Measurements from ENCODE around the gene SFT2D1.

Gene SFT2D1

DNA sequence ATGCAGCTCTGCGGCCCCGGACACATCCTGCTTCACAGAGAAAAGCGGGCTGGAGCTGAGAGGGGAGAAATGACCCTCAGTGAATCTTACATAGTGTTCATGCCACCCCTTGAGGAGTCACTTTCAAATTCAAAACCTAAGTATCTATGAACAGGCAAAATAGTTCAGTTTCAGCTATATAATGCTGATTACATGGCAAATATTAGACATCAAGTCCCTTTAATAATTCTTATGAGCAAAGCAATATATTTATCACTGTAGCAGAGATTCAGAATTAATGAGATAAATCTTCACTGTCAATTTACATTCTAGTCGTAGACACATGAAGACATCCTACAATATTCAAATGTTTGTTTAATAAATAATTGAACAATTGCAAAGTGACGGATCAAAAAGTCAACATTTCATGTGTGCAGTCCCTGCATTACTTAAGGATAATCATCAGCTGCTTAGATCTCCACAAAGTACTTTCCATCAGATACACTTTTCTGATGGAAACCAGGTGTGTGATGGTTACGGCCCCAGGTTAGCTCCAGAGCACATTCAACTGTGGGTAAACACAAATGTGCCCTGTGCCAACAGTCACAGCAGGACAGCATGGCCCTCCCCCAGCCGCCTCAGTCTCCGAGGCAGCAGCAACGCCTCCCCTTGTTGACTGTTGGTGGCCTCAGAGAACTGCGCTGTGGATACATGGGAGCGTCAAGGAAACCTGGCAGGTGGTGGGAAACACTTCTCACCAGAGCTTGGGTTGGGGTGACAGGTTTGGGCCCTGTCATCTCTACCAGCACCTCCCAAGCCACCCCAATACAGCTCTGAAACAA lies 33.4 kb downstream of the SFT2D1 start:
- TF ChIP-seq POLR2AphosphoS5 (IDR thresholded peaks at IDR 0.05; ENCODE audit: borderline replicate concordance, low read depth, low read length) (no peak), EZH2 (IDR thresholded peaks at IDR 0.05) (no peak), FOXP2 (optimal IDR thresholded peaks at IDR 0.05; ENCODE audit: control extremely low read depth, extremely low read length, insufficient read depth) (no peak)
- no peak for DNase-seq (ENCODE audit: low read depth, low spot score)
- Histone ChIP-seq H3K9me3 (ENCODE audit: low read depth, low read length) (no peaks in the 10 kb centered on the region), H3K27ac (no peak overlapping the region), H3K36me3 (ENCODE audit: insufficient read depth, low read length) (no peaks in the 10 kb centered on the region), H3K4me3 (no peak overlapping the region), H3K9ac (ENCODE audit: insufficient read length) (no peak overlapping the region)

DNA sequence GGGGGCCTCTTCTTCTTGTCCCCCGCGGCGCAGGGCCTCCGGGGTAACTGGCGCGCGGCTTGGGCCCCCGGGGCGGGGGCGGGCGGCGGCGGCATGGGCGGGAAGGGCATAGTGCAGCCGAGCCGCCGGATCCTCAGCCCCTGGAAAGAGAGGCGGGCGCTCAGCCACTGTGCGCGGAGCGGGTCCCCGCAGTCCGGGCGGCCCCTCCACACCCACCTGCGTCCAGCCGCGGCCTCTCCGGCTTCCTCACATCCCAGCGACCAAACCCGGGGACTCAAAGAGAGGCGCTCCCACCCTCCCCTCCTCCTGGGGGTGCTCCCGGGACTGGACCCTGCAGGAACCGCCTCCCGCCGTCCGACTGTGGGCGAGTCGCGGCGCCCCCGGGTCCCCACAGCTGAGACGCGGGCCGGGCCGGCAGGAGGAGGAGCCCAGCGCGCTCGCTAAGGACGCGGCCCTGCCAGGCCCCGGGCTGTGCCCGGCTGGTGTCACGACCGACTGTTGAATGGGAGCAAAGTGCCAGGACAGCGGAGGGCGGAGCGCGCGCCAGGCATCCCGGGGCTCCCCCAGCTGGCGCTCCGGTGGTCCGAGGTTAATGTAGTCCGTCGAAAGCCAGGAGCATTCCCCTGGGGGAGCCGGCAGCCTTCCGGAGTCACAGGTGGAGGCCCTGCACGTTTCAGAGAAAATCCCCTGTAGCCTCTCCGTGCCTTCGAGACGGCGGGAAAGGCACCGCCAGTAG lies 34.1 kb downstream of the SFT2D1 start, which contains the start of gene PRR18:
TSS of gene PRR18 (minus strand) at position 360 of the 736 bp plus-strand sequence. CDS start at position 110, 250 bp downstream.
- no peaks in the 10 kb centered on the region for H3K9me3 ChIP-seq (ENCODE audit: low read depth, low read length)
- no peak within 1 kb of the TSS for H3K27ac ChIP-seq
- no peak for DNase-seq (ENCODE audit: low read depth, low spot score)
- H3K9ac ChIP-seq (ENCODE audit: insufficient read length) = no peak within 1 kb of the TSS
- H3K36me3 ChIP-seq (ENCODE audit: insufficient read depth, low read length) = no peaks in the 10 kb centered on the region
- no peak for TF ChIP-seq POLR2AphosphoS5 (IDR thresholded peaks at IDR 0.05; ENCODE audit: borderline replicate concordance, low read depth, low read length)
- TF ChIP-seq FOXP2 (optimal IDR thresholded peaks at IDR 0.05; ENCODE audit: control extremely low read depth, extremely low read length, insufficient read depth) = no peak
- TF ChIP-seq EZH2 (IDR thresholded peaks at IDR 0.05) = no peak
- H3K4me3 ChIP-seq = no peak within 1 kb of the TSS

GRCh38 chr6:166307082-166308032 lies 35.0 kb downstream of the SFT2D1 start:
- Histone ChIP-seq H3K27ac (no peak overlapping the region), H3K9me3 (ENCODE audit: low read depth, low read length) (no peaks in the 10 kb centered on the region), H3K36me3 (ENCODE audit: insufficient read depth, low read length) (no peaks in the 10 kb centered on the region), H3K4me3 (no peak overlapping the region), H3K9ac (ENCODE audit: insufficient read length) (no peak overlapping the region)
- DNase-seq (ENCODE audit: low read depth, low spot score) = no peak
- TF ChIP-seq POLR2AphosphoS5 (IDR thresholded peaks at IDR 0.05; ENCODE audit: borderline replicate concordance, low read depth, low read length) = no peak
- no peak for TF ChIP-seq EZH2 (IDR thresholded peaks at IDR 0.05)
- no peak for TF ChIP-seq FOXP2 (optimal IDR thresholded peaks at IDR 0.05; ENCODE audit: control extremely low read depth, extremely low read length, insufficient read depth)

GRCh38 chr6:166306378-166307081 lies 35.8 kb downstream of the SFT2D1 start:
- no peak overlapping the region for H3K4me3 ChIP-seq
- no peak overlapping the region for H3K27ac ChIP-seq
- no peaks in the 10 kb centered on the region for H3K36me3 ChIP-seq (ENCODE audit: insufficient read depth, low read length)
- no peak for TF ChIP-seq EZH2 (IDR thresholded peaks at IDR 0.05)
- no peak for TF ChIP-seq POLR2AphosphoS5 (IDR thresholded peaks at IDR 0.05; ENCODE audit: borderline replicate concordance, low read depth, low read length)
- no peak for TF ChIP-seq FOXP2 (optimal IDR thresholded peaks at IDR 0.05; ENCODE audit: control extremely low read depth, extremely low read length, insufficient read depth)
- H3K9ac ChIP-seq (ENCODE audit: insufficient read length) = no peak overlapping the region
- DNase-seq (ENCODE audit: low read depth, low spot score) = no peak
- no peaks in the 10 kb centered on the region for H3K9me3 ChIP-seq (ENCODE audit: low read depth, low read length)

DNA sequence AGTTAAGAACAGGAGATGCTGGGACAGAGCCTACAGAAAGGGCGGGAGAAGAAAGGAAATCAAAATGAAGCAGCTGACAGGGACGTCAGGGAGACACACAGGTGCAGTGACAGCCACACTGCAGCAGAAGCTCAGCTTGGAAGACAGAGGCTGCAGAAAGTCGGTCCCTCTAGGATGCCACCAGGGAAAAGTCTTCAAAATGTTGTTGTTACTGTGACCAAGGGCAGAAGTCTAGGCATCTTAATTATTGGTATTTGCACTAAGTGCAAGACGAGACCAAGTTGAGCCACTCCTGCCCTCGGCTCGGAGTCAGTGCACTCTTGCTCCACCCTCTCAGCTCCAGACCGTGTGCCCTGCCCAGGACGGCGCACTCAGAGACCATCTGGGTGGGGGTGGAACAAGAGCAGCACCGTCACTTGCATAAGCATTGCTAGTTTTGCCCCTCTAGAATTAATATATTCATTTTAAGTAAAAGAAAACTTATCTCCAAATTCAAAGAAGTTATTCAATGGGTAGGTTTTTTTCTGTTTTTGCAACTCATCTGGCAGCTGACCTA lies 36.7 kb downstream of the SFT2D1 start:
- Histone ChIP-seq H3K9ac (ENCODE audit: insufficient read length) (no peak overlapping the region), H3K9me3 (ENCODE audit: low read depth, low read length) (no peaks in the 10 kb centered on the region), H3K27ac (no peak overlapping the region), H3K36me3 (ENCODE audit: insufficient read depth, low read length) (no peaks in the 10 kb centered on the region), H3K4me3 (no peak overlapping the region)
- DNase-seq (ENCODE audit: low read depth, low spot score) = no peak
- TF ChIP-seq FOXP2 (optimal IDR thresholded peaks at IDR 0.05; ENCODE audit: control extremely low read depth, extremely low read length, insufficient read depth) (no peak), POLR2AphosphoS5 (IDR thresholded peaks at IDR 0.05; ENCODE audit: borderline replicate concordance, low read depth, low read length) (no peak), EZH2 (IDR thresholded peaks at IDR 0.05) (no peak)

DNA sequence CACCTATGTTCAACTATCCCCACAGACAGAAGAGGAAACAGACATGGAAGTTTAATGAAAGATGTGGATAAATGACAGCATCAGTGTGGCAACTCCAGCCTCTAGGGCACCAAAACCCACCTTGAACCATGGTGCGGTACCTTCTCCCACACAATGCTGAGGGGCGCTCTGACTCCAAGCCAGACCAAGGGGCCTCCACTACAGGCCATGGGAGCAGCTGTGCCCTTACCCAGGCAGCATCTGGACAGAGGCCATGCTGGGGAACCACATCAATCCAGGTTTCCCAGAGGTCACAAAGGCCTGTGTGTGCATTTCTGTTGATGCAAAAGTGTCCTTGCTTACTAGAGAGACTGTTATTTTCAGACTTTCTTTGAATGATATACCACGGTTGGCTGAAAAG lies 38.2 kb downstream of the SFT2D1 start:
- TF ChIP-seq POLR2AphosphoS5 (IDR thresholded peaks at IDR 0.05; ENCODE audit: borderline replicate concordance, low read depth, low read length) (no peak), EZH2 (IDR thresholded peaks at IDR 0.05) (no peak), FOXP2 (optimal IDR thresholded peaks at IDR 0.05; ENCODE audit: control extremely low read depth, extremely low read length, insufficient read depth) (no peak)
- Histone ChIP-seq H3K9me3 (ENCODE audit: low read depth, low read length) (no peaks in the 10 kb centered on the region), H3K27ac (no peak overlapping the region), H3K36me3 (ENCODE audit: insufficient read depth, low read length) (no peaks in the 10 kb centered on the region), H3K4me3 (no peak overlapping the region), H3K9ac (ENCODE audit: insufficient read length) (no peak overlapping the region)
- no peak for DNase-seq (ENCODE audit: low read depth, low spot score)
